Measurements from ENCODE around the gene KMT2C. TPM values are rescaled to one million over a fixed set of nuclear protein-coding genes. Genes with fewer than 3 reads are reported as not detected.
"Not testable (repeated sequence)": the region's sequence is repeated elsewhere in the genome, so short reads cannot be mapped to it uniquely, and the experiment has no call there.

KMT2C gene
- total RNA-seq, 1 donor from 2014 or later = 71.8 TPM

DNA sequence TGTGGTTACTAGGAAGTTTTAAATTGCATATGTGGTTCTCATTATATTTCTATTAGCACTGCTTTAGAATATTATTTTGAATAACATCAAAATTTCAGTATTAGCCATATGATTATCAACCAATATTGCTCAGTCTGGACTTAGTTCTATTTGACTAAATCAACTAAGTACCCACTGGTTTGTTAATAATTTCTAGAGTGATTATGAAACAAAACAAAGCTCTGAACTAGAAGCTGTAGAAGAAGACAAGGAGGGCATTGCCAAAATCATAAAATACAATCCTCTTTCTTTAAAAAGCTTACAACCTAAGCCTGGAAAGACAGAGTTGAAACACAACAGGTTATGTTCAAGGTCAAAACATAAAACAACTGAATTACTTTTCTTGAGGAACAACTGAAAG lies 204.7 kb downstream of the KMT2C start:
- no peak overlapping the region for H3K4me3 Mint-ChIP-seq (ENCODE audit: unreplicated experiment)
- TF ChIP-seq CTCF (IDR thresholded peaks at IDR 0.05) = no peak
- no peaks in the 10 kb centered on the region for H3K4me1 Mint-ChIP-seq (ENCODE audit: unreplicated experiment)
- H3K27me3 Mint-ChIP-seq (ENCODE audit: unreplicated experiment) = no peaks in the 10 kb centered on the region
- H3K27ac Mint-ChIP-seq (ENCODE audit: unreplicated experiment) = no peak overlapping the region
- no peaks in the 10 kb centered on the region for H3K9me3 Mint-ChIP-seq (ENCODE audit: unreplicated experiment)
- H3K36me3 Mint-ChIP-seq (ENCODE audit: unreplicated experiment) = peaks cover 45% of the 10 kb centered on the region
- no peak for DNase-seq (ENCODE audit: extremely low spot score, unreplicated experiment)

- not testable (repeated sequence) for DNase-seq (ENCODE audit: extremely low spot score, unreplicated experiment); H3K4me1 Mint-ChIP-seq (ENCODE audit: unreplicated experiment); H3K9me3 Mint-ChIP-seq (ENCODE audit: unreplicated experiment); H3K27me3 Mint-ChIP-seq (ENCODE audit: unreplicated experiment); H3K27ac Mint-ChIP-seq (ENCODE audit: unreplicated experiment); H3K4me3 Mint-ChIP-seq (ENCODE audit: unreplicated experiment)
- H3K36me3 Mint-ChIP-seq (ENCODE audit: unreplicated experiment) = peaks cover 34% of the 10 kb centered on the region
Measured at GRCh38 chr7:152219556-152219955, 216.2 kb downstream of the KMT2C start.

GRCh38 chr7:152208766-152209165 lies 227.0 kb downstream of the KMT2C start:
- DNase-seq (ENCODE audit: extremely low spot score, unreplicated experiment); H3K27me3 Mint-ChIP-seq (ENCODE audit: unreplicated experiment); H3K4me3 Mint-ChIP-seq (ENCODE audit: unreplicated experiment); H3K9me3 Mint-ChIP-seq (ENCODE audit: unreplicated experiment); H3K4me1 Mint-ChIP-seq (ENCODE audit: unreplicated experiment); H3K27ac Mint-ChIP-seq (ENCODE audit: unreplicated experiment): not testable (repeated sequence)
- H3K36me3 Mint-ChIP-seq (ENCODE audit: unreplicated experiment) = peaks cover 48% of the 10 kb centered on the region

DNA sequence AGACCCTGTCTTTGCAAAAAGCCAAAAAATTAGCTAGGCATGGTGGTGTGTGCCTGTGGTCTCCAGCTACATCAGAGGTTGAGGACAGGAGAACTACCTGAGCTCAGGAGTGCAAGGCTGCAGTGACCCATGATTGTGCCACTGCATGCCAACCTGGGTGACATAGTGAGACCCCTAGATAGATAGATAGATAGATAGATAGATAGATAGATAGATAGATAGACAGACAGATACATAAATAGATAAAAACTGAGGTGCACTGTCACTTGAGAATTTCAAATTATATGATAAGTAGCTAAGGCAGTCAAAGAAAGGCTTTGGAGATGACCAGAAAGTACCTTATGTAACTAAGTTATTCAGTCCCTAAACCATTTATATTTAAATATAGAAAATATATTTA lies 231.4 kb downstream of the KMT2C start:
- Mint-ChIP-seq H3K36me3 (ENCODE audit: unreplicated experiment) (peaks cover 30% of the 10 kb centered on the region), H3K4me1 (ENCODE audit: unreplicated experiment) (peaks cover 10% of the 10 kb centered on the region)
- not testable (repeated sequence) for H3K27me3 Mint-ChIP-seq (ENCODE audit: unreplicated experiment); H3K9me3 Mint-ChIP-seq (ENCODE audit: unreplicated experiment); DNase-seq (ENCODE audit: extremely low spot score, unreplicated experiment); H3K27ac Mint-ChIP-seq (ENCODE audit: unreplicated experiment); H3K4me3 Mint-ChIP-seq (ENCODE audit: unreplicated experiment)

DNA sequence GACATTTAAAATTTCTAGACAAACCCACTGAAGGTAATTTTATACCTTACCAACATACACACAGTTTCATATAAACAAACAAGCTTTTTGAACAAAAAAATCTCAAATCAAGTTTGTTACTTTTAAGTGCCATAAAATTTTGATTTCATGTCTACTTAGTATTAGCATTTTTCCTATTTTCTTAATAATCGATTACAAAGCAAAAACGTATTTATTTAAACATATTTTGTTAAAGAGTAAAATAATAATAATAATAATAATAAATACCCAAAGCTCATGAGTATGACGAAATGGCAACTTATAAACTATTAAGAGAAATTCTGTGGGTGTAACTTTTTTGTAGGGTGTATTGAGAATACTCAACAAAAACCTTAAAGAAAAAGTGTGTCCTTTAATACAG lies 232.7 kb downstream of the KMT2C start:
- no peak for TF ChIP-seq CTCF (IDR thresholded peaks at IDR 0.05)
- Mint-ChIP-seq H3K9me3 (ENCODE audit: unreplicated experiment) (no peaks in the 10 kb centered on the region), H3K4me3 (ENCODE audit: unreplicated experiment) (no peak overlapping the region), H3K4me1 (ENCODE audit: unreplicated experiment) (peaks cover 10% of the 10 kb centered on the region), H3K27ac (ENCODE audit: unreplicated experiment) (no peak overlapping the region), H3K27me3 (ENCODE audit: unreplicated experiment) (no peaks in the 10 kb centered on the region), H3K36me3 (ENCODE audit: unreplicated experiment) (peaks cover 38% of the 10 kb centered on the region)
- DNase-seq (ENCODE audit: extremely low spot score, unreplicated experiment) = no peak

DNA sequence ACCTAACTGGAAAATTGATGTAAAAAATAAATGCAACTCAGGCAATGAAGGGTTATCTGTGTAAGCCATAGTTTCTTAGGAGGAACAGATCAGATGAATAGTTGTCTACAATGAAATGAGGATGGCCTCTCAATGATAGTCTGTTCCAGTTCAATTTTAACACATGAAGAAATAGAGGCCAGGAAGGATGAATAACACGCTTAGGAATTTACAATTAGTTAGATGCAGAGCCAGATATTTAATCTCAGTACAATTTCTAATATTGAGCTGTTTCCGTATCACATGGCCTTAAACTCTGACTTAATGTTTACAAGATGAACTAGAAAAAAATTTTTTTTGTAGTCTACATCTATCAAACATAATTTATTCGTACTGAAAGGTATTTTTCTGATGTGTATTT lies 233.7 kb downstream of the KMT2C start:
- Mint-ChIP-seq H3K9me3 (ENCODE audit: unreplicated experiment) (no peaks in the 10 kb centered on the region), H3K27ac (ENCODE audit: unreplicated experiment) (no peak overlapping the region), H3K27me3 (ENCODE audit: unreplicated experiment) (no peaks in the 10 kb centered on the region), H3K4me1 (ENCODE audit: unreplicated experiment) (peaks cover 10% of the 10 kb centered on the region), H3K36me3 (ENCODE audit: unreplicated experiment) (peaks cover 40% of the 10 kb centered on the region), H3K4me3 (ENCODE audit: unreplicated experiment) (no peak overlapping the region)
- DNase-seq (ENCODE audit: extremely low spot score, unreplicated experiment) = no peak
- no peak for TF ChIP-seq CTCF (IDR thresholded peaks at IDR 0.05)

- peaks cover 10% of the 10 kb centered on the region for H3K4me1 Mint-ChIP-seq (ENCODE audit: unreplicated experiment)
- H3K27ac Mint-ChIP-seq (ENCODE audit: unreplicated experiment) = no peak overlapping the region
- no peak for TF ChIP-seq CTCF (IDR thresholded peaks at IDR 0.05)
- H3K9me3 Mint-ChIP-seq (ENCODE audit: unreplicated experiment) = no peaks in the 10 kb centered on the region
- no peak overlapping the region for H3K4me3 Mint-ChIP-seq (ENCODE audit: unreplicated experiment)
- DNase-seq (ENCODE audit: extremely low spot score, unreplicated experiment) = no peak
- H3K36me3 Mint-ChIP-seq (ENCODE audit: unreplicated experiment) = peaks cover 51% of the 10 kb centered on the region
- no peaks in the 10 kb centered on the region for H3K27me3 Mint-ChIP-seq (ENCODE audit: unreplicated experiment)
Measured at GRCh38 chr7:152200395-152200794, 235.4 kb downstream of the KMT2C start.
